ENCODE results near the gene GRIN2B.

GRCh38 chr12:13978876-13979275 lies 2.5 kb downstream of the GRIN2B start:
- TF ChIP-seq POLR2A (IDR thresholded peaks at IDR 0.05) (no peak), CTCF (IDR thresholded peaks at IDR 0.05) (no peak)

Measured in esophagus squamous epithelium (tissue), 4 donors.